ENCODE results near the gene C1orf185. TPM values are rescaled to one million over a fixed set of nuclear protein-coding genes. Genes with fewer than 3 reads are reported as not detected.
A peak's percentile ranks its signal among the peaks of the same experiment; 100 is the strongest.

The C1orf185 gene
- total RNA-seq, 1 donor from 2014 or later: not detected

GRCh38 chr1:51189421-51190073 lies 87.5 kb downstream of the C1orf185 start:
- peak; percentile 24 for TF ChIP-seq CTCF (IDR thresholded peaks at IDR 0.05)
- Mint-ChIP-seq H3K27me3 (peaks cover 2% of the 10 kb centered on the region), H3K4me1 (no peaks in the 10 kb centered on the region), H3K27ac (no peak overlapping the region), H3K4me3 (no peak overlapping the region), H3K9me3 (no peaks in the 10 kb centered on the region), H3K36me3 (ENCODE audit: low read depth) (no peaks in the 10 kb centered on the region)
- CTCF ChIA-PET: interaction anchor here (0.6 to 5.6 kb wide), 20 partner anchors 8 to 484 kb away, joined by 3 to 124 read pairs (median 4); no protein-coding TSS in a partner anchor
- DNase-seq (no peak), ATAC-seq (ENCODE audit: low read depth) (peak; percentile 34)
- POLR2A ChIA-PET: interaction anchor here (1.0 kb wide), 1 partner anchor 416 kb away, joined by 3 read pairs; no protein-coding TSS in a partner anchor
- intact Hi-C loops (cut with micrococcal nuclease): loop anchor here (1.0 kb wide), 5 partner anchors 47 to 439 kb away; partner anchors contain the start of gene RNF11

GRCh38 chr1:51190961-51191360 lies 88.9 kb downstream of the C1orf185 start:
- no peaks in the 10 kb centered on the region for H3K36me3 Mint-ChIP-seq (ENCODE audit: low read depth)
- ChIA-PET POLR2A (interaction anchor here (0.7 to 1.4 kb wide), 2 partner anchors 318 to 416 kb away, joined by 3 read pairs; no protein-coding TSS in a partner anchor), CTCF (interaction anchor here (0.9 to 5.6 kb wide), 11 partner anchors 18 to 416 kb away, joined by 3 to 124 read pairs (median 3); no protein-coding TSS in a partner anchor)
- no peaks in the 10 kb centered on the region for H3K4me1 Mint-ChIP-seq
- H3K27me3 Mint-ChIP-seq: peaks cover 4% of the 10 kb centered on the region
- TF ChIP-seq CTCF (IDR thresholded peaks at IDR 0.05): no peak
- no peaks in the 10 kb centered on the region for H3K9me3 Mint-ChIP-seq
- DNase-seq: no peak
- H3K4me3 Mint-ChIP-seq: no peak overlapping the region
- no peak for ATAC-seq (ENCODE audit: low read depth)
- intact Hi-C loops (cut with micrococcal nuclease): no loop called here
- no peak overlapping the region for H3K27ac Mint-ChIP-seq

- Mint-ChIP-seq H3K4me1 (no peaks in the 10 kb centered on the region), H3K36me3 (ENCODE audit: low read depth) (no peaks in the 10 kb centered on the region), H3K9me3 (no peaks in the 10 kb centered on the region), H3K27me3 (peaks cover 7% of the 10 kb centered on the region), H3K4me3 (no peak overlapping the region), H3K27ac (no peak overlapping the region)
- ATAC-seq (ENCODE audit: low read depth) (peak; percentile 42), DNase-seq (peak; percentile 16)
- intact Hi-C loops (cut with micrococcal nuclease): loop anchor here (1.0 kb wide), 1 partner anchor 105 kb away; no protein-coding TSS in a partner anchor
- POLR2A ChIA-PET: no interaction called here
- CTCF ChIA-PET: interaction anchor here (1.0 to 5.6 kb wide), 11 partner anchors 9 to 417 kb away, joined by 3 to 124 read pairs (median 4); no protein-coding TSS in a partner anchor
- peak; percentile 66 for TF ChIP-seq CTCF (IDR thresholded peaks at IDR 0.05)
Measured at GRCh38 chr1:51192213-51192843, 90.3 kb downstream of the C1orf185 start.

- H3K36me3 Mint-ChIP-seq (ENCODE audit: low read depth): no peaks in the 10 kb centered on the region
- H3K4me3 Mint-ChIP-seq: no peak overlapping the region
- H3K27me3 Mint-ChIP-seq: peaks cover 7% of the 10 kb centered on the region
- ATAC-seq (ENCODE audit: low read depth) (no peak), DNase-seq (no peak)
- intact Hi-C loops (cut with micrococcal nuclease): no loop called here
- TF ChIP-seq CTCF (IDR thresholded peaks at IDR 0.05): no peak
- no peaks in the 10 kb centered on the region for H3K9me3 Mint-ChIP-seq
- H3K27ac Mint-ChIP-seq: no peak overlapping the region
- H3K4me1 Mint-ChIP-seq: no peaks in the 10 kb centered on the region
- CTCF ChIA-PET: interaction anchor here (0.8 to 5.6 kb wide), 7 partner anchors 15 to 490 kb away, joined by 3 to 47 read pairs (median 4); no protein-coding TSS in a partner anchor
- POLR2A ChIA-PET: no interaction called here
Measured at GRCh38 chr1:51193564-51193963, 91.5 kb downstream of the C1orf185 start.

Other genes starting within 250 kb of the C1orf185 start
- 57.2 and 61.7 TPM in 2 replicates for gene FAF1, start 142.0 kb upstream of the C1orf185 start, total RNA-seq
- gene CDKN2C, start 132.0 kb upstream of the C1orf185 start, total RNA-seq: 2.8 and 3.3 TPM in 2 replicates
- gene RNF11, start 134.0 kb downstream of the C1orf185 start, total RNA-seq: 15.3 and 17.1 TPM in 2 replicates
- 0.38 TPM in 1 of 2 replicates, not detected in the other for gene TTC39A, start 228.3 kb downstream of the C1orf185 start, total RNA-seq

Measured in activated B cell treated with CpG ODN at 0.5 μM for 24 hours (primary cell).